Measurements from ENCODE around the gene LIMK1.

- TF ChIP-seq CTCF (IDR thresholded peaks at IDR 0.05; ENCODE audit: borderline replicate concordance, extremely low read depth, low read length, poor library complexity, severe bottlenecking) (no peak), EZH2 (IDR thresholded peaks at IDR 0.05; ENCODE audit: borderline replicate concordance, low read depth, low read length, severe bottlenecking) (no peak)
Observed at GRCh38 chr7:74053589-74054186, 29.9 kb upstream of the LIMK1 start.

Data from DND-41 (cell line).